ENCODE measurements around the gene ABCA5.
"Not testable (repeated sequence)": the region's sequence is repeated elsewhere in the genome, so short reads cannot be mapped to it uniquely, and the experiment has no call there.

The ABCA5 gene

DNA sequence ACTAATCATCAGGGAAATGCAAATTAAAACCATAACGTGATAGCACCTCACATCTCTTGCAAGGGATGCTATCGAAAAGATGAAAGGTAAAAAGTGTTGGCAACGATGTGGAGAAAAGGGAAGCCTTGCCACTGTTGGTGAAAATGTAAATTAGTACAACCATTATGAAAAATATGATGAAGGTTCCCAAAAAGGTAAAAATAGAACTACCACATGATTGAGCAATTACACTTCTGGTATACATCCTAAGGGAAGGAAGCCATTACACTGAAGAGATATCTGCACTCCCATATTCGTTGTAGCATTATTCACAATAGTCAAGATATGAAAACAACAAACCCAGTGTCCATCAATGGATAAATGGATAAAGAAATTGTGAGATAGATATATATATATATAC lies 119.8 kb downstream of the ABCA5 start:
- DNase-seq (ENCODE audit: low spot score): no peak

DNA sequence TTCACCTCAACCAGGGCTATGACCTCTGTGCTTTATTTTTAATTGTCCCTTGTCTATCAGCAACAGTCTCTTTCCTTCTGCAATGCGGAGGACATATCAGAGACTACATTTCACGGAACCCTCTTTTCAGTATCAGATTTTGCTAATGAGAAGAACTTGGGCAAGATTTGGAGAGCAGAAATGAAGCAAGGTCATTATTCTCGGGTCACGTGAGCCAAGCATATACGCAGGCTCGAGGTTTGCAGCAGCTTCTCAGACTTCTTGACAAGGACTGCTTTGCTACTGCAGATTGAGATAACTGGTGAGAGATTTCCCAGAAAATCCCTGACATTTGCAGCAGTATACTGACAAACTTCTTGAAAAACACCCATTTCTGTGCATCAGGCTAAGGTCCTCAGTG lies 128.7 kb downstream of the ABCA5 start:
- no peak for DNase-seq (ENCODE audit: low spot score)

DNA sequence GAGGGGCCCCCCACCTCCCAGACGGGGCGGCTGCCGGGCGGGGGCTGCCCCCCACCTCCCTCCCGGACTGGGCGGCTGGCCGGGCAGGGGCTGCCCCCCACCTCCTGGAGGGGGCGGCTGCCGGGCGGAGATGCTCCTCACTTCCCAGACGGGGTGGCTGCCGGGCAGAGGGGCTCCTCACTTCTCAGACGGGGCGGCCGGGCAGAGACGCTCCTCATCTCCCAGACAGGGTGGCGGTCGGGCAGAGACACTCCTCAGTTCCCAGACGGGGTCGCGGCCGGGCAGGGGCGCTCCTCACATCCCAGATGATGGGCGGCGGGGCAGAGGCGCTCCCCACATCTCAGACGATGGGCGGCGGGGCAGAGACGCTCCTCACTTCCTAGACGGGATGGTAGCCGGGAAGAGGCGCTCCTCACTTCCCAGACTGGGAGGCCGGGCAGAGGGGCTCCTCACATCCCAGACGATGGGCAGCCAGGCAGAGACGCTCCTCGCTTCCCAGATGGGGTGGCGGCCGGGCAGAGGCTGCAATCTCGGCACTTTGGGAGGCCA lies 130.8 kb downstream of the ABCA5 start:
- not testable (repeated sequence) for DNase-seq (ENCODE audit: low spot score)
